Vagina (tissue), 2 donors: ENCODE results near the gene ZFP62. TPM values are rescaled to one million over a fixed set of nuclear protein-coding genes. Genes with fewer than 3 reads are reported as not detected.
"Not testable (repeated sequence)": the region's sequence is repeated elsewhere in the genome, so short reads cannot be mapped to it uniquely, and the experiment has no call there.

Experiments
- DNase-seq, 2 donors: peaks; one replicate each; pipeline ENCODE4 v3.0.0-alpha.2; 2017; ENCODE audit errors: extremely low spot score in 2 of 2
- H3K27ac ChIP-seq: fragments of 200-600 bp; sonication (generic); one replicate; pipeline ENCODE4 v1.5.1; 2019
- H3K27me3 ChIP-seq: fragments of 200-600 bp; sonication (generic); one replicate; pipeline ENCODE4 v1.5.1; 2019
- H3K36me3 ChIP-seq, 2 donors: fragments of 200-600 bp; sonication (generic); one replicate each; pipeline ENCODE4 v1.5.1; 2017 to 2019
- H3K4me1 ChIP-seq: fragments of 200-600 bp; sonication (generic); one replicate; pipeline ENCODE4 v1.5.1; 2019
- H3K4me3 ChIP-seq, 2 donors: fragments of 200-600 bp; sonication (generic); 1 replicate in 1 of 2; 2 replicates in 1 of 2; pipeline ENCODE4 v1.5.1; 2016 to 2019
- H3K9me3 ChIP-seq: fragments of 200-600 bp; sonication (generic); one replicate; pipeline ENCODE4 v1.5.1; 2019
- POLR2A ChIP-seq, 2 donors: fragments of 450-650 bp; IDR thresholded peaks; one replicate each; pipeline ENCODE4 v1.6.1; 2017; ENCODE audit warnings: antibody characterized with exemption in 2 of 2, mild to moderate bottlenecking in 2 of 2, moderate library complexity in 2 of 2
- POLR2AphosphoS5 ChIP-seq, 2 donors: sonication (generic); formaldehyde crosslinking; IDR thresholded peaks; one replicate each; pipeline ENCODE4 v1.9.0; 2017; ENCODE audit warnings: antibody characterized with exemption in 2 of 2, mild to moderate bottlenecking in 2 of 2, low read depth in 1 of 2; ENCODE audit not compliant: insufficient read depth in 1 of 2
- intact Hi-C: fragments of 100-400 bp; cut with DNase I; formaldehyde crosslinking; loops from one replicate; pipeline ENCODE4 v1.15.1; 2023
- total RNA-seq: library from RNA; depleted of rRNA; stranded (reverse); fragments of >200 nt; gene quantifications from one replicate; pipeline ENCODE4 v1.2.3, GENCODE V29; 2016
- TF ChIP-seq, protein P1 (sequence below), 3 experiments: fragments of 450-650 bp in 2 of 3; fragments of 200-600 bp in 1 of 3; sonication (generic) in 1 of 3; IDR thresholded peaks; one replicate each; pipeline ENCODE4 v1.5.1; 2017 to 2019; ENCODE audit warnings: antibody characterized with exemption in 3 of 3, mild to moderate bottlenecking in 2 of 3, moderate library complexity in 2 of 3

ZFP62 gene
- total RNA-seq, 1 donor from 2014 or later = 22.3 TPM

DNA sequence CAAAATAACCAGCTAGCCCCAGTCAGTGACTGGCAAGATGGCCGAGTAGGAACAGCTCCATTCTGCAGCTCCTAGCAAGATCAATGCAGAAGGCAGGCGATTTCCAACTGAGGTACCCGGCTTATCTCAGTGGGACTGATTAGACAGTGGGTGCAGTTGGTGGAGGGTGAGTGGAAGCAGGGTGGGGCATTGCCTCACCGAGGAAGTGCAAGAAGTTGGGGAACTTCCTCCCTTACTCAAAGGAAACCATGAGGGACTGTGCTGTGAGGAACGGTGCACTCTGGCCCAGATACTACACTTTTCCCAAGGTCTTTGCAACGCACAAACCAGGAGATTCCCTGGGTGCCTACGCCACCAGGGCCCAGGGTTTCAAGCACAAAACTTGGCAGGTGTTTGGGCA, 28.3 kb upstream of the ZFP62 start:
- Histone ChIP-seq H3K27ac (no peak overlapping the region), H3K9me3 (no peaks in the 10 kb centered on the region), H3K4me3 (no peak overlapping the region), H3K4me1 (no peaks in the 10 kb centered on the region), H3K36me3 (no peaks in the 10 kb centered on the region), H3K27me3 (no peaks in the 10 kb centered on the region)
- TF ChIP-seq, protein P1, sequence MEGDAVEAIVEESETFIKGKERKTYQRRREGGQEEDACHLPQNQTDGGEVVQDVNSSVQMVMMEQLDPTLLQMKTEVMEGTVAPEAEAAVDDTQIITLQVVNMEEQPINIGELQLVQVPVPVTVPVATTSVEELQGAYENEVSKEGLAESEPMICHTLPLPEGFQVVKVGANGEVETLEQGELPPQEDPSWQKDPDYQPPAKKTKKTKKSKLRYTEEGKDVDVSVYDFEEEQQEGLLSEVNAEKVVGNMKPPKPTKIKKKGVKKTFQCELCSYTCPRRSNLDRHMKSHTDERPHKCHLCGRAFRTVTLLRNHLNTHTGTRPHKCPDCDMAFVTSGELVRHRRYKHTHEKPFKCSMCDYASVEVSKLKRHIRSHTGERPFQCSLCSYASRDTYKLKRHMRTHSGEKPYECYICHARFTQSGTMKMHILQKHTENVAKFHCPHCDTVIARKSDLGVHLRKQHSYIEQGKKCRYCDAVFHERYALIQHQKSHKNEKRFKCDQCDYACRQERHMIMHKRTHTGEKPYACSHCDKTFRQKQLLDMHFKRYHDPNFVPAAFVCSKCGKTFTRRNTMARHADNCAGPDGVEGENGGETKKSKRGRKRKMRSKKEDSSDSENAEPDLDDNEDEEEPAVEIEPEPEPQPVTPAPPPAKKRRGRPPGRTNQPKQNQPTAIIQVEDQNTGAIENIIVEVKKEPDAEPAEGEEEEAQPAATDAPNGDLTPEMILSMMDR (IDR thresholded peaks at IDR 0.05) = no peak
- no peak for TF ChIP-seq POLR2AphosphoS5 (IDR thresholded peaks at IDR 0.05; ENCODE audit: insufficient read depth in 1 of 2, low read depth in 1 of 2)
- no peak for TF ChIP-seq POLR2A (IDR thresholded peaks at IDR 0.05)
- intact Hi-C loops = no loop called here
- DNase-seq = no peak

DNA sequence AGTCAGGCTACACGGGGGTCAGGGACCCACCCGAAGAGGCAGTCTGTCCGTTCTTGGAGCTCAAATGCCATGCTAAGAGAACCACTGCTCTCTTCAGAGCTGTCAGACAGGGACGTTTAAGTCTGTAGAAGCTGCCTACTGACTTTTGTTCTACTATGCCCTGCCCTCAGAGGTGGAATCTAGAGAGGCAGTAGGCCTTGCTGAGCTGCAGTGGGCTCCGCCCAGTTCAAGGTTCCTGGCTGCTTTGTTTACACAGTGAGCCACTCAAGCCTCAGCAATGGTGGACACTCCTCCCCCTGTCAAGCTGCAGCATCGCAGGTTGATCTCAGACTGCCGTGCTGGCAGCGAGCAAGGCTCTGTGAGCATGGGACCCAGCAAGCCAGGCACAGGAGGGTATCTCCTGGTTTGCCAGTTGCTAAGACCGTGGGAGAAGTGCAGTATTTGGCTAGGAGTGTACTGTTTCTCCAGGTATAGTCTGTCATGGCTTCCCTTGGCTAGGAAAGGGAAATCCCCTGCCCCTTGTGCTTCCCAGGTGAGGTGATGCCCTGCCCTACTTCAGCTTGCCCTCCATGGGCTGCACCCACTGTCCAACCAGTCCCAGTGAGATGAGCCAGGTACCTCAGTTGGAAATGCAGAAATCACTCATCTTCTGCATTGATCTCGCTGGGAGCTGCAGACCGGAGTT, 24.9 kb upstream of the ZFP62 start:
- intact Hi-C loops, DNase-seq, H3K4me3 ChIP-seq, H3K36me3 ChIP-seq, H3K27me3 ChIP-seq, H3K9me3 ChIP-seq, H3K27ac ChIP-seq, H3K4me1 ChIP-seq: not testable (repeated sequence)

DNA sequence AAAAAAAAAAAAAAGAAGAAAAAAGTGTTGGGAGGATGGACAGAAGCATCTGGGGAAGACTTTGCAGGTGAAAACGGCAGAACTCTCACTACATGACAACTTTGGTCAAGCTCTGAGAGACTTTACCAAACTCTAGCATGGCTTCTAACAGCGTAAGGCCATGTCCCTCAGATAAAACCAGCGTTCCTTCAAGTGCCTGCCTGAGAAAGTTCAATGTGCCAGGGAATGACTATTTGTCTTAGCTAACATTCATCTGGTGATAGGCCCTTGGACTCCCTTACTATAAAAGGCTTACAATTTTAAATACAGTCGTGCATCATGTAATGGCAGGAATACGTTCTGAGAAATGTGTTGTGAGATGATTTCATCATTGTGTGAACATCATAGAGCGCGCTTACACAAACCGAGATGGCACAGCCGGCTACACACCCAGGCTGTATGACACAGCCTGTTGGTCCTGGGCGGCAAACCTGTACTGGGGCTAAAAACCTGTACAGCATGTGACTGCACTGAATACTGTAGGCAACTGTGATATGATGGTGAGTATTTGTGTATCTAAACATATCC, 14.9 kb upstream of the ZFP62 start:
- intact Hi-C loops = no loop called here
- Histone ChIP-seq H3K27me3 (no peaks in the 10 kb centered on the region), H3K27ac (no peak overlapping the region), H3K36me3 (no peaks in the 10 kb centered on the region), H3K4me3 (no peak overlapping the region), H3K9me3 (no peaks in the 10 kb centered on the region), H3K4me1 (peaks cover 7% of the 10 kb centered on the region)
- TF ChIP-seq POLR2A (IDR thresholded peaks at IDR 0.05) = no peak
- TF ChIP-seq POLR2AphosphoS5 (IDR thresholded peaks at IDR 0.05; ENCODE audit: insufficient read depth in 1 of 2, low read depth in 1 of 2) = no peak
- TF ChIP-seq, protein P1 (IDR thresholded peaks at IDR 0.05) = no peak
- no peak for DNase-seq

DNA sequence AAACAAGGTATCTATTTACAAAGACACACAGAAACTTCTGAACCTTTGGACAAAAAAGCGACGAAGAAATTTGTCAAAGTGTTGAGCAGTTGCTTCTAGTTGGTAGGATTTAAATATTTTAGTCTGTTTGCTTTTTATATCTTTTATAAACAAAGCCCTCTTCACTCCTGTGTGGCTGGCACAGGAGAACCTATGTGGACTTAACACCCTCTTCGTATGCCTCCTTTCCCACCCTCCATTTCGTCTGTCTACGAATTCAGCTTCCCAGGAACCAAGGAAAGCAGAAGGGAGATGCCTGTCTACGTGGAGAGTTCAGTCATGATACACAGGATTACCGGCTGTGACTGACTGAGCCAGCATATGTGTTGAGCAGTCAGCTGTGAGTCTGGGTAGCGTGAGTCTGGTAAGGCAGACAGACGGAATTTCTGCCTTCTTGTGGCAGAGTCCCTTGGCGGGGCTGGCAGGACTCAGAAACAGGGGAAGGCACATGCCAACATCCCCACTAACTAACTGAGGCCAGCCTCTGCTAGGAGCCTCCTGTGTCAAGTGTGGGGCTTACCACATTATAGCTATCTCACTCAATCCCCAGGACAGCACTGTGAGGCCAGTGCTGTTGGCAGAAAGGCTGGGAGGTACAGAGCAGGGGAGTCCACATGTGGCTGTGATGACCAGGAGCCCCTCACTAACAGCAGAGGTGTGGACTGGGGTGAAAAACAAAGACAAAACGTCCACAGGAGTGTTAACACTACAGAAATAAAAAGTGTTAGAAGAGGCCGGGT, 13.9 kb upstream of the ZFP62 start:
- no peaks in the 10 kb centered on the region for H3K36me3 ChIP-seq

More for the DNA sequence above, 13.9 kb upstream of the ZFP62 start:
- TF ChIP-seq, protein P1 (IDR thresholded peaks at IDR 0.05) = no peak
- TF ChIP-seq POLR2AphosphoS5 (IDR thresholded peaks at IDR 0.05; ENCODE audit: insufficient read depth in 1 of 2, low read depth in 1 of 2) (no peak), POLR2A (IDR thresholded peaks at IDR 0.05) (no peak)
- intact Hi-C loops = no loop called here
- Histone ChIP-seq H3K27me3 (no peaks in the 10 kb centered on the region), H3K9me3 (no peaks in the 10 kb centered on the region), H3K27ac (no peak overlapping the region), H3K4me3 (no peak overlapping the region), H3K4me1 (peaks cover 7% of the 10 kb centered on the region)
- no peak for DNase-seq
